Heart left ventricle (tissue), 16 donors: Measurements from ENCODE around the gene CDK12. TPM values are rescaled to one million over a fixed set of nuclear protein-coding genes. Genes with fewer than 3 reads are reported as not detected.

Experiments
- ATAC-seq, 4 donors: fragments of 200-7000 bp; cut with Tn5 transposase; one replicate each; pipeline ENCODE4 v1.9.1; 2020 to 2022; ENCODE audit warnings: moderate library complexity in 4 of 4, mild to moderate bottlenecking in 3 of 4, moderate number of reproducible peaks in 1 of 4
- DNase-seq, 5 donors: peaks; one replicate each; pipeline ENCODE4 v3.0.0-alpha.2; 2020
- H3K27ac ChIP-seq, 12 donors: fragments of 200-600 bp; sonication (generic) in 4 of 12; one replicate each; pipeline versions ENCODE4 v1.5.0 to v1.8.0; 2016 to 2022; ENCODE audit warnings: mild to moderate bottlenecking in 2 of 12
- H3K27me3 ChIP-seq, 9 donors: fragments of 200-600 bp; sonication (generic) in 2 of 9; one replicate each; pipeline versions ENCODE4 v1.5.1 to v1.8.0; 2016 to 2022; ENCODE audit warnings: mild to moderate bottlenecking in 3 of 9
- H3K36me3 ChIP-seq, 9 donors: fragments of 200-600 bp; sonication (generic) in 2 of 9; one replicate each; pipeline versions ENCODE4 v1.5.0 to v1.8.0; 2018 to 2022; ENCODE audit warnings: mild to moderate bottlenecking in 2 of 9
- H3K4me1 ChIP-seq, 12 donors: fragments of 200-600 bp; sonication (generic) in 4 of 12; one replicate each; pipeline versions ENCODE4 v1.5.0 to v1.8.0; 2016 to 2022; ENCODE audit warnings: mild to moderate bottlenecking in 3 of 12
- H3K4me3 ChIP-seq, 12 donors: fragments of 200-600 bp; sonication (generic) in 4 of 12; one replicate each; pipeline versions ENCODE4 v1.5.0 to v1.8.0; 2017 to 2022; ENCODE audit warnings: mild to moderate bottlenecking in 9 of 12, moderate library complexity in 4 of 12
- H3K9me3 ChIP-seq, 12 donors: fragments of 200-600 bp; sonication (generic) in 4 of 12; one replicate each; pipeline versions ENCODE4 v1.5.0 to v1.8.0; 2016 to 2022; ENCODE audit warnings: mild to moderate bottlenecking in 1 of 12
- POLR2A ChIP-seq, 2 donors: fragments of 450-650 bp; IDR thresholded peaks; one replicate each; pipeline ENCODE4 v1.6.1; 2017; ENCODE audit warnings: antibody characterized with exemption in 2 of 2, mild to moderate bottlenecking in 2 of 2, moderate library complexity in 2 of 2
- WGBS, 4 donors: extraction: QIAGEN DNeasy Blood & Tissue Kit in 2 of 4; methylation state at CpG; one replicate each; pipeline versions ENCODE4 v1.1.5 to v1.1.7; 2013 to 2018; 5-methylcytosine and 5-hydroxymethylcytosine counted together
- intact Hi-C, 10 donors: fragments of 100-400 bp; cut with DNase I; formaldehyde crosslinking; loops; one replicate each; pipeline versions ENCODE4 v1.11.1 to v1.14.2; 2022
- polyA plus RNA-seq, 2 donors: library from polyadenylated mRNA; stranded (reverse); fragments of 200-250 nt; gene quantifications; one replicate each; pipeline ENCODE4 v1.2.3, GENCODE V29; 2013
- total RNA-seq, 9 donors: library from RNA; depleted of rRNA in 2 of 9; stranded (reverse); fragments of >200 nt in 2 of 9; fragmentation: NEBNext Ultra II Directional in 3 of 9; extraction: Animal tissue kit (Norgen Biotek cat#: 25700) in 3 of 9; gene quantifications; one replicate each; pipeline versions ENCODE4 v1.1.0 to v1.2.4, GENCODE V29; 2016 to 2023
- TF ChIP-seq, protein P1 (sequence below), 12 donors: fragments of 200-600 bp; sonication (generic) in 4 of 12; IDR thresholded peaks; one replicate each; pipeline versions ENCODE4 v1.5.0 to v1.8.0; 2018 to 2022; ENCODE audit warnings: antibody characterized with exemption in 12 of 12, mild to moderate bottlenecking in 5 of 12
- donor health status: ischemic (EF 13 %, LVEDD 7.1; RV severe dilation, severe dysfunction).
- donor health status: healthy with polysubstance abuse.
- donor health status: DM: no; HTN: yes; CAD: no.
- donor health status: DM: no; HTN: no; CAD: no.
- donor health status: ischemic (EF 25% LVEDD 6.9; RV normal size, moderate dysfunction).
- donor health status: ischemic (EF 25% LVEDD 5.7; RV mildly dilated, moderate dysfunction).
- donor health status: healthy.
- donor health status: DM: yes; HTN: yes; CAD: no.
- donor health status: ischemic (EF 35%, LVEDD 5.7; RV mildly dilated, moderate dysfunction).
- donor health status: nonischemic (EF 11% LVEDD 7.7; RV severe dilation, severe dysfunction).
- donor health status: DM: yes; HTN: yes; CAD: no.
- donor health status: PGD.
- donor health status: ischemic (EF 29% LVEDD 5.4; RV normal size, mild dysfunction).
- donor health status: nonischemic (EF 23%, LVEDD 6.1; RV moderate dilation, normal function).

Gene CDK12
- total and polyA plus RNA-seq, 11 donors: 7.0 to 34.3 (median 18.6) TPM

DNA sequence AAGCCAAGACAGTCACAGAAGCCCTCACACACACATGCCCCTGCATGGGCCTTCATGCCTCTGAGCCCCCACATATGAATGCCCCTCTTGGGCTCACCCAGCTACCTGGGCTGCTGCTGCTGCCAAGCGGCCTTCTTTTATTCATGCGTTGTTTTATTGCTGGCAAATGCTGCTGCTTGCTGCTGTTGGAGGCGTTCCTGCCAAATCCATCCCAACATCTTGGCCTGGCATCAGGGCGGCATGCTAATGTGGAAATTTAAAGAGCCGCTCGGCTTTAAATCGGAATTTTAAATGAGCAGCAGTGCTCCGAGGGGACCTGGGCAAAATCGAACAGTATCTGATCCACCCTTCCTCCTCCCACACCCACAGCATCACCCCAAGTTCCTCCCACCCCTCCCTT, 107.4 kb downstream of the CDK12 start:
- 84 to 88% (median 85%) methylated on average over 9 of the region's 9 CpGs for WGBS, 4 donors
- Histone ChIP-seq H3K4me3 (no peak overlapping the region), H3K27ac (no peak overlapping the region), H3K4me1 (peaks cover 0 to 20% (median 5%) of the 10 kb centered on the region in 12 donors), H3K27me3 (no peaks in the 10 kb centered on the region), H3K9me3 (peaks cover 0 to 12% (median 0%) of the 10 kb centered on the region in 12 donors), H3K36me3 (peaks cover 0 to 62% (median 30%) of the 10 kb centered on the region in 9 donors)
- ATAC-seq: no peak
- DNase-seq: no peak
- intact Hi-C loops: loop anchor here in 1 of 10 donors (5.0 kb wide), 1 partner anchor 54 kb away; no protein-coding TSS in a partner anchor
- TF ChIP-seq POLR2A (IDR thresholded peaks at IDR 0.05): no peak
- TF ChIP-seq, protein P1, sequence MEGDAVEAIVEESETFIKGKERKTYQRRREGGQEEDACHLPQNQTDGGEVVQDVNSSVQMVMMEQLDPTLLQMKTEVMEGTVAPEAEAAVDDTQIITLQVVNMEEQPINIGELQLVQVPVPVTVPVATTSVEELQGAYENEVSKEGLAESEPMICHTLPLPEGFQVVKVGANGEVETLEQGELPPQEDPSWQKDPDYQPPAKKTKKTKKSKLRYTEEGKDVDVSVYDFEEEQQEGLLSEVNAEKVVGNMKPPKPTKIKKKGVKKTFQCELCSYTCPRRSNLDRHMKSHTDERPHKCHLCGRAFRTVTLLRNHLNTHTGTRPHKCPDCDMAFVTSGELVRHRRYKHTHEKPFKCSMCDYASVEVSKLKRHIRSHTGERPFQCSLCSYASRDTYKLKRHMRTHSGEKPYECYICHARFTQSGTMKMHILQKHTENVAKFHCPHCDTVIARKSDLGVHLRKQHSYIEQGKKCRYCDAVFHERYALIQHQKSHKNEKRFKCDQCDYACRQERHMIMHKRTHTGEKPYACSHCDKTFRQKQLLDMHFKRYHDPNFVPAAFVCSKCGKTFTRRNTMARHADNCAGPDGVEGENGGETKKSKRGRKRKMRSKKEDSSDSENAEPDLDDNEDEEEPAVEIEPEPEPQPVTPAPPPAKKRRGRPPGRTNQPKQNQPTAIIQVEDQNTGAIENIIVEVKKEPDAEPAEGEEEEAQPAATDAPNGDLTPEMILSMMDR (IDR thresholded peaks at IDR 0.05): no peak

DNA sequence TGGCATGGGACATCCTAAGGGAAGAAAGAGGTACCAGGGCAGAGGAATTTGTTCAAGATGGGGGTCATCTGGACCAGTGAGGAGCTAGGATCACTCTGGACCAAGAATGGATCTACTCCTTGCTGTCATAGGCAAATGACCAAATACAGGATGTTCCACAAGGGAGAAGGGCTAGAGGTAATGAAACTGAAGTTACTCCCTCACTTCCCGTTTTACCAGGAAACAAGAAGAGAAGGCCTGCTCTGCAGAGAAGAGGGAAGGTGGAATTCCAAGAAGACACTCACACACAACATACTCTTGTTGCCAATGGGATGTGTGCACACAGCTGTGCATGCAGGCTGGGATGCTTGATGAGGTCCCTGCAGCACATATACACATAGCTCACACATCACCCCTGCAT, 107.8 kb downstream of the CDK12 start:
- WGBS, 4 donors: 45 to 76% (median 52%) methylated on average over 1 of the region's 1 CpG
- Histone ChIP-seq H3K9me3 (peaks cover 0 to 12% (median 0%) of the 10 kb centered on the region in 12 donors), H3K4me3 (no peak overlapping the region), H3K36me3 (peaks cover 0 to 62% (median 30%) of the 10 kb centered on the region in 9 donors), H3K27me3 (no peaks in the 10 kb centered on the region), H3K4me1 (peaks cover 1 to 18% (median 8%) of the 10 kb centered on the region in 12 donors), H3K27ac (no peak overlapping the region)
- TF ChIP-seq POLR2A (IDR thresholded peaks at IDR 0.05): no peak
- TF ChIP-seq, protein P1 (IDR thresholded peaks at IDR 0.05): no peak
- intact Hi-C loops: loop anchor here in 1 of 10 donors (5.0 kb wide), 1 partner anchor 53 kb away; no protein-coding TSS in a partner anchor
- DNase-seq (no peak), ATAC-seq (no peak)

DNA sequence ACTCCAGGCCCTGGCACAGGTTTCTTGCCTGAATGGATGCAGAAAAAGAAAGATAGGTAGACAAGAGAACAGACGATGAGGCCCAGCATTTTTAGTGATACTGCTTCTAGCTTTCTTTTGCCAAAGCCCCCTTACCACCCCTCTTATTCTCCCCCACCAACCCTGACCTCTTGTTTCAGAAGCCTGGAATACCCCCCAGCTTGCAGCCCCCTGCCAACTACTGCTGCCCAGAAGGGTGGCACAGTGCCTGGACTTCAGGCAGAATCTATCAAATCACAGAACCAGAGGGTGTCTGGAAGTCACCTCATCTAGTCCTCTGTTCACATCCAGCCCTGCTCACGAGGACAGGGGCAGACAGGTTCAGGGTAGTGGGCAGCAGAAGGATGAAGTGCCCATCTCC, 110.8 kb downstream of the CDK12 start:
- intact Hi-C loops: loop anchor here in 2 of 10 donors (5.0 to 10.0 kb wide), 2 partner anchors 45 to 53 kb away; partner anchors contain the start of gene PPP1R1B (in 1 of the 2)
- H3K27me3 ChIP-seq: no peaks in the 10 kb centered on the region
- no peak overlapping the region for H3K4me3 ChIP-seq
- 85 to 97% (median 95%) methylated on average over 2 of the region's 2 CpGs for WGBS, 4 donors
- no peak for TF ChIP-seq POLR2A (IDR thresholded peaks at IDR 0.05)
- TF ChIP-seq, protein P1 (IDR thresholded peaks at IDR 0.05): no peak
- ATAC-seq: no peak
- peaks cover 4 to 17% (median 11%) of the 10 kb centered on the region in 12 donors for H3K4me1 ChIP-seq
- H3K9me3 ChIP-seq: peaks cover 0 to 12% (median 0%) of the 10 kb centered on the region in 12 donors
- H3K27ac ChIP-seq: no peak overlapping the region
- DNase-seq: no peak
- peaks cover 0 to 35% (median 10%) of the 10 kb centered on the region in 9 donors for H3K36me3 ChIP-seq

DNA sequence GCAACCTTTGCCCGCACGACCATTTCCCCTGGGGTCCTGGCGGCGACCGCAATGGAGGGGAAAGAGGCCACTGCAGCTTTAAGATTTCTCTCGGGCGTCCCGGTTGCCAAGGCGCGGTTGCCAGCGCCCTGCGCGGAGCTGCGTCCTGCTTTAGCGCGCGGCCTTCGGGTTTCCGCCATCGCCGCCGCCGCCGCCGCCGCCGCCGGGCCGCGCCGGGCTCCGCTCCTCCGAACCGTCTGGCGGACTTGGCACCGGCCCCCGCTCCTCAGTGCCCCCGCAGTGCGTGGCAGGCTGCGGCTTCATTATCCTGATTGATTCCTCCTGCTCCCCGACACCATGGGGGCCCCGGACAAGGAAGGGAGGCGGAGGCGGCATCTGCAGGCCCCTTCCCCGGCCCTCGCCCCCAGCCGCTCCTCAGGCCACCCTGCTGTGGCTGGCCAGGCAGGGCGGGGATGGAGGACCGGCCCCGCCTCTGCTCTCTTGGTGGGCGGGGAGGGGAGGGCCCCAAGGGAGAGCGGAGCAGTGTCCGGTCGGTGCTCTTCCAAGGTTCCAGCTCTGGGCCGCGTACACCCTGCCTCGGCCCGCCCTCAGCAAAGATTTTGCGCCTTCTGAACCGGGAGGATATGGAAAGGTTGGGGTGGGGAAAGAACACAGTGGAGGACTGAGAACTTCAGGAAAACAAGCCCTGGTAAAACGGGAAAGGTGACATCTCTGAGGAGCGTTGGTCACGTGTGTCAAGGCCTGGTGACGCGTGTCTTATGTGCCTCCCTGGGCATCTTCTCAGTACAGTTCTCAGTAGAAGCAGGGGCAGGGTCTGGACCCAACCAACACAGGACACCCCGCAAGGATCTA, 112.4 kb downstream of the CDK12 start:
- peak; percentile 78 to 87 (median 81) for DNase-seq
- TF ChIP-seq POLR2A (IDR thresholded peaks at IDR 0.05): peak in 1 of 2 donors; percentile 43
- TF ChIP-seq, protein P1 (IDR thresholded peaks at IDR 0.05): no peak
- 1 to 7% (median 2%) methylated on average over 18 to 66 of the region's 66 CpGs for WGBS, 4 donors

More for the DNA sequence above, 112.4 kb downstream of the CDK12 start:
- H3K27ac ChIP-seq: peak overlapping the region; percentile 75 to 92 (median 87)
- H3K36me3 ChIP-seq: peaks cover 0 to 20% (median 3%) of the 10 kb centered on the region in 9 donors
- intact Hi-C loops: loop anchor here in 2 of 10 donors (5.0 to 10.0 kb wide), 2 partner anchors 44 to 51 kb away; partner anchors contain the start of gene PPP1R1B (in 1 of the 2)
- H3K9me3 ChIP-seq: peaks cover 0 to 12% (median 0%) of the 10 kb centered on the region in 12 donors
- no peaks in the 10 kb centered on the region for H3K27me3 ChIP-seq
- H3K4me1 ChIP-seq: peaks cover 4 to 21% (median 10%) of the 10 kb centered on the region in 12 donors
- H3K4me3 ChIP-seq: peak overlapping the region; percentile 54 to 89 (median 68)
- peak; percentile 92 to 97 (median 96) for ATAC-seq
